Body of pancreas (tissue), 4 donors: ENCODE data around the gene CRX.

Experiments
- POLR2A ChIP-seq, 3 donors: fragments of 450-650 bp; IDR thresholded peaks; one replicate each; pipeline ENCODE4 v1.6.1; 2016; ENCODE audit warnings: antibody characterized with exemption in 3 of 3, mild to moderate bottlenecking in 2 of 3
- TF ChIP-seq, protein P1 (sequence below), 7 experiments: fragments of 450-650 bp in 4 of 7; fragments of 200-600 bp in 3 of 7; sonication (generic) in 3 of 7; IDR thresholded peaks; one replicate each; pipeline ENCODE4 v1.5.1; 2016 to 2019; ENCODE audit warnings: antibody characterized with exemption in 7 of 7

DNA sequence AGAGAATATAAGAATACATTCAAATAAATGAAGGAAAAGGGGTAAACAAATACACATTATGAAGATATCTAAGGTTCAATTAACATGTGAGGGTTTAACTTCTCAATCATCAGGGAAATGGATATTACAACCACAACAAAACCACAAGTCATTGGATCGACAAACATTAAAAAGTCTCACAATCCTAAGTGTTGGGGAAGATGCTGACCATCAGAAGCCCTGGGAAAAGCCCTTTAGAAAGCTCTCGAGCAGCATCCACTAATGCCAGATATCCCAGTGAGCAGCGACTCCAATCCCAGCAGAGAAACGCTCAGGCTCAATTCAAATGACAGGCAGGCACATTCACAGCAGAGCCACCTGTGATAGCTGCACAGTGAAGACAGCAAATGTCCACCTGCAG lies 20.5 kb upstream of the CRX start:
- TF ChIP-seq, protein P1, sequence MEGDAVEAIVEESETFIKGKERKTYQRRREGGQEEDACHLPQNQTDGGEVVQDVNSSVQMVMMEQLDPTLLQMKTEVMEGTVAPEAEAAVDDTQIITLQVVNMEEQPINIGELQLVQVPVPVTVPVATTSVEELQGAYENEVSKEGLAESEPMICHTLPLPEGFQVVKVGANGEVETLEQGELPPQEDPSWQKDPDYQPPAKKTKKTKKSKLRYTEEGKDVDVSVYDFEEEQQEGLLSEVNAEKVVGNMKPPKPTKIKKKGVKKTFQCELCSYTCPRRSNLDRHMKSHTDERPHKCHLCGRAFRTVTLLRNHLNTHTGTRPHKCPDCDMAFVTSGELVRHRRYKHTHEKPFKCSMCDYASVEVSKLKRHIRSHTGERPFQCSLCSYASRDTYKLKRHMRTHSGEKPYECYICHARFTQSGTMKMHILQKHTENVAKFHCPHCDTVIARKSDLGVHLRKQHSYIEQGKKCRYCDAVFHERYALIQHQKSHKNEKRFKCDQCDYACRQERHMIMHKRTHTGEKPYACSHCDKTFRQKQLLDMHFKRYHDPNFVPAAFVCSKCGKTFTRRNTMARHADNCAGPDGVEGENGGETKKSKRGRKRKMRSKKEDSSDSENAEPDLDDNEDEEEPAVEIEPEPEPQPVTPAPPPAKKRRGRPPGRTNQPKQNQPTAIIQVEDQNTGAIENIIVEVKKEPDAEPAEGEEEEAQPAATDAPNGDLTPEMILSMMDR (IDR thresholded peaks at IDR 0.05): no peak
- TF ChIP-seq POLR2A (IDR thresholded peaks at IDR 0.05): no peak
